Thyroid gland (tissue), 4 donors: Measurements from ENCODE around the gene ZNF417. TPM values are rescaled to one million over a fixed set of nuclear protein-coding genes. Genes with fewer than 3 reads are reported as not detected.

Experiments
- DNase-seq, 2 donors: peaks; one replicate each; pipeline ENCODE4 v3.0.0-alpha.2; 2019
- H3K27ac ChIP-seq, 3 donors: fragments of 200-600 bp; sonication (generic); 1 replicate in 2 of 3; 2 replicates in 1 of 3; pipeline ENCODE4 v1.5.1; 2016 to 2019; ENCODE audit warnings: mild to moderate bottlenecking in 1 of 3, moderate library complexity in 1 of 3
- H3K27me3 ChIP-seq: fragments of 200-600 bp; sonication (generic); one replicate; pipeline ENCODE4 v1.5.1; 2019
- H3K36me3 ChIP-seq, 2 donors: fragments of 200-600 bp; sonication (generic); one replicate each; pipeline ENCODE4 v1.5.1; 2016 to 2019
- H3K4me1 ChIP-seq, 2 donors: fragments of 200-600 bp; sonication (generic); one replicate each; pipeline ENCODE4 v1.5.1; 2017 to 2019
- H3K4me3 ChIP-seq, 3 donors: fragments of 200-600 bp; sonication (generic); replicated peaks in 1 of 3; 1 replicate in 2 of 3; 2 replicates in 1 of 3; pipeline ENCODE4 v1.5.1; 2016; ENCODE audit warnings: mild to moderate bottlenecking in 1 of 3
- H3K9me3 ChIP-seq: fragments of 200-600 bp; sonication (generic); one replicate; pipeline ENCODE4 v1.5.1; 2017
- POLR2A ChIP-seq, 2 donors: fragments of 450-650 bp; IDR thresholded peaks; one replicate each; pipeline ENCODE4 v1.6.1; 2017; ENCODE audit warnings: antibody characterized with exemption in 2 of 2, mild to moderate bottlenecking in 2 of 2, moderate library complexity in 1 of 2
- WGBS, 2 donors: methylation state at CpG; one replicate each; pipeline ENCODE4 v1.1.5; 2017; 5-methylcytosine and 5-hydroxymethylcytosine counted together
- intact Hi-C: fragments of 100-400 bp; cut with DNase I; formaldehyde crosslinking; loops from one replicate; pipeline ENCODE4 v1.15.1; 2023
- total RNA-seq, 4 donors: library from RNA; depleted of rRNA; stranded (reverse); fragments of >200 nt; gene quantifications; one replicate each; pipeline ENCODE4 v1.2.3, GENCODE V29; 2016
- TF ChIP-seq, protein P1 (sequence below), 6 experiments: fragments of 200-600 bp in 3 of 6; fragments of 450-650 bp in 3 of 6; sonication (generic) in 3 of 6; IDR thresholded peaks; one replicate each; pipeline ENCODE4 v1.5.1; 2016 to 2019; ENCODE audit warnings: antibody characterized with exemption in 6 of 6, mild to moderate bottlenecking in 2 of 6, inconsistent platforms in 1 of 6, moderate library complexity in 1 of 6

Gene ZNF417
- total RNA-seq, 4 donors from 2014 or later: 17.7 to 33.0 (median 25.1) TPM

DNA sequence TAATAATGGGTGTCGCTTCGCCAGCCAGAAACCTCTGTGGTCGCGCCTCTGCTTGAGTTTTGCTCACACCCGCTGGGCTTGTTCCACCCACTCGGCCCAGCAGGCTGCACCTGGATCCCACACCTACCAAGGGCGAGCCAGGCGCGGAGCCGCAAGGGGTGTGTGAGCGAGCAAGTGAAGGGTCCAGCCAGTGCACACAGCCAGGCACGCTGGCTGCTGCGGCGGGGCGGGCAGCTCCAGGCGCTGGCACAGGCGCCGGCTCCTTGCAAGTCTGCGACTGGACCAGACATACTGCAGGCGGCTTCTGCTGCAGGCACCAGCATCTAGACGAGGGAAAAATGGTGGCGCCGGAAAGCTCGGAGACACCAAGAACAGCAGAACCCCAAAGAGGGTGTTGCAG lies 32.9 kb upstream of the ZNF417 start:
- H3K27me3 ChIP-seq: no peaks in the 10 kb centered on the region
- no peak overlapping the region for H3K4me3 ChIP-seq
- H3K4me1 ChIP-seq: peaks cover 11% of the 10 kb centered on the region in 2 donors
- H3K36me3 ChIP-seq: no peaks in the 10 kb centered on the region
- 92% methylated on average over 12 to 24 of the region's 24 CpGs for WGBS, 2 donors
- intact Hi-C loops: no loop called here
- no peak overlapping the region for H3K27ac ChIP-seq
- TF ChIP-seq POLR2A (IDR thresholded peaks at IDR 0.05): no peak
- TF ChIP-seq, protein P1, sequence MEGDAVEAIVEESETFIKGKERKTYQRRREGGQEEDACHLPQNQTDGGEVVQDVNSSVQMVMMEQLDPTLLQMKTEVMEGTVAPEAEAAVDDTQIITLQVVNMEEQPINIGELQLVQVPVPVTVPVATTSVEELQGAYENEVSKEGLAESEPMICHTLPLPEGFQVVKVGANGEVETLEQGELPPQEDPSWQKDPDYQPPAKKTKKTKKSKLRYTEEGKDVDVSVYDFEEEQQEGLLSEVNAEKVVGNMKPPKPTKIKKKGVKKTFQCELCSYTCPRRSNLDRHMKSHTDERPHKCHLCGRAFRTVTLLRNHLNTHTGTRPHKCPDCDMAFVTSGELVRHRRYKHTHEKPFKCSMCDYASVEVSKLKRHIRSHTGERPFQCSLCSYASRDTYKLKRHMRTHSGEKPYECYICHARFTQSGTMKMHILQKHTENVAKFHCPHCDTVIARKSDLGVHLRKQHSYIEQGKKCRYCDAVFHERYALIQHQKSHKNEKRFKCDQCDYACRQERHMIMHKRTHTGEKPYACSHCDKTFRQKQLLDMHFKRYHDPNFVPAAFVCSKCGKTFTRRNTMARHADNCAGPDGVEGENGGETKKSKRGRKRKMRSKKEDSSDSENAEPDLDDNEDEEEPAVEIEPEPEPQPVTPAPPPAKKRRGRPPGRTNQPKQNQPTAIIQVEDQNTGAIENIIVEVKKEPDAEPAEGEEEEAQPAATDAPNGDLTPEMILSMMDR (IDR thresholded peaks at IDR 0.05): no peak
- no peaks in the 10 kb centered on the region for H3K9me3 ChIP-seq
- DNase-seq: no peak

- Histone ChIP-seq H3K4me3 (peak within 1 kb of the TSS; percentile 77 to 92 (median 91)), H3K36me3 (peaks cover 4 to 9% of the 10 kb centered on the region in 2 donors), H3K4me1 (peaks cover 11% of the 10 kb centered on the region in 2 donors), H3K27ac (peak within 1 kb of the TSS; percentile 20 to 55 (median 36)), H3K27me3 (no peaks in the 10 kb centered on the region), H3K9me3 (no peaks in the 10 kb centered on the region)
- intact Hi-C loops: no loop called here
- TF ChIP-seq POLR2A (IDR thresholded peaks at IDR 0.05): no peak
- TF ChIP-seq, protein P1 (IDR thresholded peaks at IDR 0.05): peak in 5 of 6 experiments; percentile 23 to 78 (median 66)
- peak; percentile 98 to 99 for DNase-seq
- whole genome bisulfite sequencing, 2 donors: 9 to 17% methylated on average over 21 to 29 of the region's 54 CpGs
Observed at GRCh38 chr19:57947419-57948134, 31.2 kb upstream of the ZNF417 start, which contains the start of gene ZNF256. TSS of gene ZNF256 (minus strand) at chr19:57947706. CDS start at chr19:57947474, 232 bp downstream.

DNA sequence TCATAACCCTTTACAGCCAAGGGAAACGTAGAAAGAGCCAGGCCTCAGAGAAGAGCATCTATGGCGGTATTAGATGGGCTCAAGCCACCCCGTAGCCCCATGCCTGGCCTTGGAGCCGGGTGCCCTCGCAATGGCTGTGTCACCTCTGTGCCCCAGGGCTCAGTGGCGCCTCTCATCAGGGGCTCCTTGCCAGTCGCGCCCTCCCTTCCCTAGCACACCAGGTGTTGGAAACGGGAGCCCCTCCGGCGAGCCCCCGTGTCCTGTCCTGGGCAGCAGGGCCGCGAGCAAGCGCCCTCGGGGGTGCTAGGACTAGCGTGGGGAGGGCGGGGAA lies 30.7 kb upstream of the ZNF417 start:
- H3K36me3 ChIP-seq: peaks cover 9 to 15% of the 10 kb centered on the region in 2 donors
- H3K27ac ChIP-seq: peak overlapping the region; percentile 20 to 55 (median 36)
- H3K9me3 ChIP-seq: no peaks in the 10 kb centered on the region
- TF ChIP-seq, protein P1 (IDR thresholded peaks at IDR 0.05): no peak
- no peak for TF ChIP-seq POLR2A (IDR thresholded peaks at IDR 0.05)
- 0% methylated on average over 10 of the region's 18 CpGs; no CpG with 5 or more reads in 1 of the 2 donors for WGBS, 2 donors
- peak overlapping the region; percentile 77 to 92 (median 91) for H3K4me3 ChIP-seq
- H3K27me3 ChIP-seq: no peaks in the 10 kb centered on the region
- DNase-seq: peak in 1 of 2 donors; percentile 3
- H3K4me1 ChIP-seq: peaks cover 11% of the 10 kb centered on the region in 2 donors
- intact Hi-C loops: no loop called here

- no peak for TF ChIP-seq POLR2A (IDR thresholded peaks at IDR 0.05)
- TF ChIP-seq, protein P1 (IDR thresholded peaks at IDR 0.05): no peak
- no peaks in the 10 kb centered on the region for H3K9me3 ChIP-seq
- WGBS, 2 donors: 60 to 69% methylated on average over 2 of the region's 2 CpGs
- no peak for DNase-seq
- H3K27ac ChIP-seq: no peak overlapping the region
- peaks cover 11% of the 10 kb centered on the region in 2 donors for H3K4me1 ChIP-seq
- peak overlapping the region in 1 of 3 donors; percentile 77 for H3K4me3 ChIP-seq
- no peaks in the 10 kb centered on the region for H3K27me3 ChIP-seq
- intact Hi-C loops: no loop called here
- H3K36me3 ChIP-seq: peaks cover 16 to 22% of the 10 kb centered on the region in 2 donors
Observed at GRCh38 chr19:57946316-57946715, 29.9 kb upstream of the ZNF417 start.

DNA sequence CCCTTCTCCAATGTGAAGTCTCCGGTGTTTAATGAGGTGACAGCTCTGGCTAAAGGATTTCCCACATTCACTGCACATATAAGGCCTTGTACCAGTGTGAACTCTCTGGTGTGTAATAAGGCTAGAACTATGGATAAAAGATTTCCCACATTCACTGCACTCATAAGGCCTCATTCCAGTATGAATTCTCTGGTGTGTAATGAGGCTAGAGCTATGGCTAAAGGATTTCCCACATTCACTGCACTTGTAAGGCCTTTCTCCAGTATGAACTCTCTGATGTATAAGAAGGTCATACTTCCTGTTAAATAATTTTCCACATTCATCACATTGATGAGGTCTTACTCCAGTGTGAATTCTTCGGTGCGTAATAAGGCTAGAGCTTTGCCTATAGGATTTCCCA lies 25.2 kb upstream of the ZNF417 start:
- no peak for DNase-seq
- intact Hi-C loops: no loop called here
- 100% methylated on average over 3 of the region's 3 CpGs for WGBS, 2 donors
- no peak overlapping the region for H3K27ac ChIP-seq
- no peaks in the 10 kb centered on the region for H3K9me3 ChIP-seq
- peaks cover 7% of the 10 kb centered on the region in 2 donors for H3K4me1 ChIP-seq
- peaks cover 22 to 26% of the 10 kb centered on the region in 2 donors for H3K36me3 ChIP-seq
- TF ChIP-seq POLR2A (IDR thresholded peaks at IDR 0.05): no peak
- TF ChIP-seq, protein P1 (IDR thresholded peaks at IDR 0.05): no peak
- no peak overlapping the region for H3K4me3 ChIP-seq
- H3K27me3 ChIP-seq: no peaks in the 10 kb centered on the region
